GM21367 (cell line): Measurements from ENCODE around the gene ENPP3.

ENCODE experiments used
- ATAC-seq: cut with Tn5 transposase; IDR thresholded peaks from one replicate; pipeline ENCODE4 v1.9.1; 2021; ENCODE audit not compliant: unreplicated experiment

Gene ENPP3

DNA sequence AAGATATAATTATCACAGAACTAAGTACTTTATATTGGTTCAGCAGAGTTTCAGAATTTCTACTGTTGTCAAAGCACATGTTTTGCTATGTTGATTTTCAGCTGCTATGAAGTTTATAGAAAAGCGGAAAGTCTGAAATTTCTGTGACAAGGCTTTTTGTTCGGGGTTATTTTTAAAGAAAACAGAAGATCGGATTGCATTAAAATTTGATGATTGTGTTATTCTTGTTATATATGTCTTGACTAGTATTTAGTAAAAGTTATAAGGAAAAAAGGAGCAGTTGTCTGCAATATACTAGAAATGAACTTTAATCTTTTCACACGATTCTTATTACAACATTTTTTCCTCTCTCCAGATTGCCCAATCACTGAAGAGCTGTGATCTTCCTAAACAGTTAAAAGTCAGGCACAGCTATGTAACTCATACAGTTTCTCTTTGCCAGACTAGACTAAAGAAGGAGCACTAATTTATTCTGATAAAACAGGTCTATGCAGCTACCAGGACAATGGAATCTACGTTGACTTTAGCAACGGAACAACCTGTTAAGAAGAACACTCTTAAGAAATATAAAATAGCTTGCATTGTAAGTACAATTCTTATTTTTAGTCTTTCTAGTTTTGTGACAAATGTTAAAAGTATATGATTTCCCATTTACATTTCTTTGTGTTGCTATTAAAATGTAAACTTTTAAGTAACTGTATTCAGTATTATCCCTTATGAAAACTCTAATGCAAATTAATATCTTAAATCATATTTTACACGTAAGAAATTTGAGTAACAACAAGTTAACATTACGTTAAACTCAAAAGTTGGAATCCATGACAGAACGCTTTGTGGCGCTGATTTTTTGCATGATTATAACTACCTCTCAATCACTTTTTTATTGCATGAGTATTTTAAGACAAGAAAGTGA, at the start of gene ENPP3:
ENPP3 (plus strand) TSS at position 423 of the 913 bp plus-strand sequence; CDS start at position 506, 83 bp downstream.
- ATAC-seq: no peak

DNA sequence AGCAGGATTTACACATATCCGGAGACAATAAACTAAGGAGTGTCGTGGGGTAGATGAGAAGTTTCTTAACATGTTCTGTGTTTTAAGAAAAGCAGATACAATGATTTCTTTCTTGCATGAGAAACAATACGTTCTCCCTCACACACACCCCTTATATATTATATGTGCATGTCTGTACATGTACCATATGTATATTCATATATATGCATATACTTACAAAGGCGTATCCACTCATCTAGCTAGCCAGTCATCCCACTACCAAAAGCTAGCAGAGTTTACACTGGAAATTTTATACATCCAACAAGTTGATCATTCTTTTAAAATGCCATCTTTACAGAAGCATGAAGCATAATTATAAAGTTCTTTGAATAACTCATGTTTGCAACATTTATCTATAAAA, 49.2 kb upstream of the ENPP3 start:
- ATAC-seq: no peak

DNA sequence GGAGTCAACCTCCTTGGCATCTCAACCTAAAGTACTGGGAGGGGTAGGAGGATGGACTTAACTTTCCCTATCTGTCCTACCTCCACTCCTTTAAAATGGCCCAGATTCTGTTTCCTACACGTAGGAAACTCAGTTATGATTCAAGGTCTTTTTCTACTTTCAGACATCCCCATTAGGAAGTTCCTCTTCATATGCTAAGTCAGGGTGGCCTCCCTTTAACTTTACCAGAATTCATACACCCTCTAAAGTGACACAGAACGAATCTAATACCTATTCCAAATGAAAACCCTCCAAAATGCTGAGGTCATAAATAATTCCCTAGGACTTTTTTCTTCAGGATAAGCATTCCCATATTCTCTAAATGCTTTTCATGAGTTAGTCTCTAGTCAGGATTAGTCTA, 48.5 kb upstream of the ENPP3 start:
- no peak for ATAC-seq

DNA sequence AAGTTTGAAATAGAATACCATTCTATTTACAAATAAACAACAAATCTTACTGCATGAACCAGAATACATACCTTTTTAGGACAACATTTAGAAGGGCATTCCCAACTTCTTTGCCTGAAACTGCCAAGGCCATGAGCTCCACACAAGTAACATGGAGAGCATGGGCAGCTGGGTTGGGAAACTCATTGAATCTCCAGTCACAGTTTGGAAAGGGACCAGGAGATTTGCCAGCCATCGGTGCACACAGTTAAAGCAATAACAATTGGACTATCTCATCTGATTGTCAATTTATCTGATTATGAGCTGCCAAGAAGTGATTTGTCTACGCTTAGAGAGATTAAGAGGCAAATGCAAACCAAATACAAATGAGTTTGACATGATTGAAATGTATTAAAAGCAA, 44.2 kb upstream of the ENPP3 start:
- no peak for ATAC-seq

DNA sequence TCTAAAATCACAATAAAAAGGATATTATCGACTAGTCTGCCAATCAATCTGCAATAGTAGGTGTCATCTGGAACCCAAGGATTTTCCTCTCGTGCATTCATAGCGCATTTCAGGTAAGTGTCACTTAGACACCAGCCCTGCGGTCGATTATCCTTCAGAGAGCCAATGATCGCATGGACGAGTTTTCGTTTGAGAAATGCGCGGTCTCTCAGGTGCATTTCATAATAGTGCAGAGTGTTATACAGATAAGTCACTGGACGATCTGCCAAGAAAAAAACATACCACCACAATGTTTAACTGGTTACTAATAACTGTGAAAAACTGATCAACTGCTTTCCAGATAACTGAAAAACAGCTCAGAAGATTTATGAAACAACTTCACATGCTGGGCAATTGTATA, 43.0 kb upstream of the ENPP3 start:
- no peak for ATAC-seq

DNA sequence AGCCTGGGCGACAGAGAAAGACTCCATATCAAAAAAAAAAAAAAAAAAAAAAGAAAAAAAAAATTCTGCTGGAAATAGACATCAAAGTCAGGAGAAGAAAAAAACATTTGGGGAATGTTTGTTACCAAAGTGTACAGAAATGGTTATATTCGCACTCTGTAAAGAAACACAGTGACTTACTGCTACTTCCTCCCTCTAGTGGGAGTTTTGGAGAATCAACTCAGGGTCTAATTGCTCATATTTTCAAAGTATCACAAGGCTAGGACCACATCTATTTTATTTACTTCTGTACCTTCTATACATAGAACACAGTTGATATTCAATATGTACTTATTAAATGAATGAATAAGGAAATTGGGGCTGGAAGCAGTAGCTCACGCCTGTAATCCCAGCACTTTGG, 39.7 kb upstream of the ENPP3 start:
- no peak for ATAC-seq

DNA sequence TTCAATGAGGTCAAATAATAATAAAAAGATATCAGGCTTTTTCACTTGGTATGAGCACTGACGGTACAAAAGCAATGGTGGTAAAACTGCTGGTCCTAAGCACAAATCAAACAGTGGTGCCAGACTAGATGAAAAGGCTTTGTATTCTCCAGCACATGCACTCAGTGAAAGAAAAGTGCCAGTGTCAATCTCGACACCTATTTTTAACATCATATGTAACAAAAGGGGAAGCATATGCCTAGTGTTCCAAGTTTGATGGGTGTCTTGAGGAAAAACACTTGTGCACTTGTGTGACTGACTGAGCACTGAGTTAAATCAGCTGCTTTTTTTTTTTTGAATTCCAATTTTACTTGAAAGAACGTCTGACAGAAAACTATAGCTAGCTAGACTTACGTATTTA, 36.4 kb upstream of the ENPP3 start:
- no peak for ATAC-seq

DNA sequence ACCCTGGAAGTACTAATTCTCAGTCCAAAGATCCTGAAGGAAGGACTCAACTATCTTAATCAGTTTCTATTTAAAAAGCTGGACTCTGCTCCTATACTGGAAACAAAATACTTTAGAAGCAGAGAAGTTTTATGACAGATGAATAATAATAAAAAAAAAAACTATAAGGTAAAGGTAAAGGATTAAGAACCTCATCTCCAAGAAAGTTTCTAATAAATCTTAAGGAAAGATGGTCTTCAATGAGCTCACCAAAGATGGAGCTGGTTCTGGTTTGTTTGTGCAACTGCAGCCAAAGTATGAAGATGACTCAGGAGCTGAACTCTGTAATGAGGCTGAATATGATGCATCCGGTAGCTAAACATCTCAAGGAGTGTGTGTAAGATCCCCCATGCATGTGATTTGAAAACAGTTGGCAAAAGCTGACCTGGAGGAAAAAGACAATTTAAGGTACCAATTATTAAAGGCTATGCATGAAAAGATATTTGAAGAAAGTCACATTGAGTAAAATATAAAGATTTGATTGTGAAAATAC, 34.3 kb upstream of the ENPP3 start:
- no peak for ATAC-seq

DNA sequence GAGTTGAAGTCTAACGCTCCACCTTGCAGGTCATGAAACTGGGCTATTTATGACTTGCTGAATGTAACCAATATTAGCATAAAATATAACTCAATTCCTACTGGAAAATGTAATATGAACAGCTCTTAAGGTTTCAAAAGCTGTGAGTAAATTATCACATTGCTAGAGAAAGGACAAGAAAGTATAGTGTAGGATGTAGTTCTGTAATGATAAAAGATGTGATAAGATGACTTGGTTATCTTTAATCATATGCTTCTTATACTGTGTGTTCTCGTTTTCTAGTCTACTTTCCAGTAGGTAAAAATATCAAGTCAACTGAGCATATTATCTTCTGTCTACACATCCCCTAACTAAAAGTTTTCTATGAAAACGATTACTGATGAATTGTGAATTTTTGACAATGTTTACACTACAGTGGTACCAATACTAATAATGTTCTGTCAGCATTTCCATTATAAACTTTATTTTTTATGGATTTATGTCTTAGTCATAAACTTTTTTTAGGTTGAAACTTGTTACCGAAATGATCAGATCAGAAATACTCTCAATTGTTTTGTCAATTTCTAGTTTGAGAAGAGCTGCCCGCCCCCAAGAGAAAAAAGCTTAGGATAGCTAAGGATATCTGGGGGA, 23.7 kb upstream of the ENPP3 start:
- ATAC-seq: no peak

DNA sequence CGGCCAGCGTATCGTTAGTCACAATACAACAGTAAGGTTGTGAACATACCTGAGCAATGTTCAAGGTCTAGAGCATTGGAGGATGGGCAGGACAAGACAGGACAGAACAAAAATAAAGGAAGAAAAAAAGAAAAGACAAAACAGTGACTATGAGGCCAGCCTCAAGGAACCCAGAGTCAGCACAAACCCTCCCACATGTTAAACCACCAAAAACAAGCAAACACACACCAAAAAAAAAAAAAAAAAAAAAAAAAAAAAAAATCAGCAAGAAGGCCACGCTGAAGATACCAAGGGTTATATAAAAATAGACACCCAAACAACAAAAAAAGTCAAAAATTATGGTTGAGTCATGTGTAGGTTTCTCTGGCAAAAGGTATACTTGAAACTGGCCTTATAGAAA, 21.8 kb upstream of the ENPP3 start:
- no peak for ATAC-seq

DNA sequence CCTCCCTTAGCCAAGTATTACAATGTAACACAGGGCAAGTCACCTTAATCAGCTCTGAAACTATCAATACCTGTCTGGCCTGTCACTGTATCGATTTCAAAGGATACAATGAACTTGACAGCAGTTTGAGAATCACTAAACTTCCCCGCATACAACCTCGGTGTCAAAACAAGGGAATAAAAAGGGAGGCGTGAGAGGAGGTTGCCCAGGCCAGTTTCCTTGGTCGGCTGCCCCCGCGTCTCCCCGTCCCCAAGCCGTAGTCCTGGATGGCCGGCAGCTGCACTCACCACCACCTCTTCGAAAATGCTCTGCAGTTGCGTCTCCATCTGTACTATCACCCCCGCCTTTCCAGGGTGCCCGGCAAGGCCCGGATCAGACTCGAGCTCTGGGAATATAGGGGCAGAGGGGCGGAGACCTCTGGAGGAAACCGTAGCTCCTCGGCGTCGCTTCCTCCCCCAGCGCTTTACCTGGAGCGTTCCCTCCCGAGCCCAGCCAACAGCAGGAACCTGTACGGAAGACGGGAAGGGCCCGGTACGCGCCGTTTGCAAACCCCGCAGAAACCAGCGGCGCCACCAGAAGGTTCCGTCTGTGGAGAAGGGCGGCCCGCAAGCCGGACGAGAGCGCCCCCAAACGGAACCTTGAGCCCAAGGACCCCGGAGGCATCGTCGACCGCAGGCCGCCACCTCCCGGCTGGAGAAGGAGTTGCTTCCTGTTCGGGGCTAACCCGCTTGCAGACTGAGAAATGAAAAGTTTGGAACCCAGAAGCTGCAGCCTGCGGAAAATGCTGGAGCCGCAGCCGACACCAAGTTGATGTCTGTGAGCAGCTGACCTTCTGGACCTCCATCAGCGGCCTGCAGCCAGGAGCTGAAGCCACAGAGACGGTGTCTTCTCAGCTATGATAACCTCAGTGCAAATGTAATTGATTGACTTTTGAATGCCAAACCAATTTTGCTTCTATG, 9.1 kb upstream of the ENPP3 start, which contains the start of gene MED23:
MED23 (minus strand) TSS at position 519 of the 959 bp plus-strand sequence; CDS start at position 326, 193 bp downstream.
- ATAC-seq: peak; percentile 95

DNA sequence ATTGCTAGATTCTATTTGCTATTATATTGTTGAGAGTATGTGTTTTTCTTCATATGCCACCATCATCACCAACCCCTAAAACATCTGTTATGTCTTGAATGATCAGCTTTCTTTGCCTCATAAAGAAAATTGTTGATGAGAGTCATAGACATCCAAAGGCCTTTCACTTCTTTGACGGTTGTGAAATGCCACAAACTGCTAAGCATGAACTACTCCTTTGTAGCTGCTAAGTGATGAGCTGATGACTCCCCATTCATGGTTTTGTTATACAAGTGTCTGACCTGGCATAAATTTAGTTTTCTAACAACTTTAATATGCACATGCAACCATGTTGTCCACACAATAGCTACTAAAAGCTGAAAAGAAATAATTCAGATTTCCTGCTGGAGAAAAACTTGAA, 8.4 kb upstream of the ENPP3 start:
- ATAC-seq: no peak

DNA sequence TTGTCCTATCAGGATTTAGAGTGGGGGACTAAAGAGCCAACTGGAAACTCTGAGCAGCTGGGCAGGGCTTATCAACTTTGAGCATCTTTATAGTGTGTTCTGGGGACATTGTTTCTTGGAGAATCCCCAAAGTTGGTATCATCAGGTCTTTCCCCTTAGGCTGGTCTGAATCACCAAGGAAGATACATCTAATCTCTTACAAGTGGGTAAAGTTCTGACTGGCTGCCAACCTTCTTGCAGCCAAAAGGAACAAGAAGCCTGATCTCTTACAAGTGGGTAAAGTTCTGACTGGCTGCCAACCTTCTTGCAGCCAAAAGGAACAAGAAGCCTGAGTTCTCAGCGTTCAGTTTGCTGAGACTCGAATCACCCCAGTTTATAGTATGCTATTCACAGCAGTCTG, 7.5 kb upstream of the ENPP3 start:
- no peak for ATAC-seq

DNA sequence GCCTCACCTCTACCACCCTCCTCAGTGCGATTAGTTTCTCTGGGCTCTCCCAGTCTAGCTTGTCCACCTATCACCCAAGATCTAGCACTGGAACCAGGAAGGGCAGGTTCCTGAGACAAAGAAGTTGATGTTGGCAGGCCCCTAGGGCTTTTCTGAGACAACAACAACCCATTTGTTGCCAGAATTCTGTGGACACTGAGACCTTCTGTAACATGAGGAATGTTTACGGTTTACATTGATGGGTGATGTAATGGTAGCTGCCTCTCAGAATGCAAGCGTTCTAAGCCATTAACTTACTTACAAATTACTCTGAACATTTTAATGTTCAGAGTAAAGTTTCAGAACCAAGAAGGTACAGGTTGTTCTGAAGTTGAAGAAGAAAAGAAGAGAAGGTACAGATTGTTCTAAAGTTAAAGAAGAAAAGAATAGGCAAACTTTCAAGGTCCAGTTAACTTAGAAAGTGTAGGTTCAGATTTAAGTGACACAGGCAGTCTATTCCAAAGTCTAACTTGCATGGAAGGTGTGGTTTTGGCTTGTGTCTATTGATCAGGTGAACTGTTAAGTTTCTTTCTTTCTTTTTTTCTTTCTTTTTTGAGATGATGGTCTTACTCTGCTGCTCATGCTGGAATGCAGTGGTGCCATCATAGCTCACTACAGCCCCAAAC, 5.3 kb upstream of the ENPP3 start:
- no peak for ATAC-seq

DNA sequence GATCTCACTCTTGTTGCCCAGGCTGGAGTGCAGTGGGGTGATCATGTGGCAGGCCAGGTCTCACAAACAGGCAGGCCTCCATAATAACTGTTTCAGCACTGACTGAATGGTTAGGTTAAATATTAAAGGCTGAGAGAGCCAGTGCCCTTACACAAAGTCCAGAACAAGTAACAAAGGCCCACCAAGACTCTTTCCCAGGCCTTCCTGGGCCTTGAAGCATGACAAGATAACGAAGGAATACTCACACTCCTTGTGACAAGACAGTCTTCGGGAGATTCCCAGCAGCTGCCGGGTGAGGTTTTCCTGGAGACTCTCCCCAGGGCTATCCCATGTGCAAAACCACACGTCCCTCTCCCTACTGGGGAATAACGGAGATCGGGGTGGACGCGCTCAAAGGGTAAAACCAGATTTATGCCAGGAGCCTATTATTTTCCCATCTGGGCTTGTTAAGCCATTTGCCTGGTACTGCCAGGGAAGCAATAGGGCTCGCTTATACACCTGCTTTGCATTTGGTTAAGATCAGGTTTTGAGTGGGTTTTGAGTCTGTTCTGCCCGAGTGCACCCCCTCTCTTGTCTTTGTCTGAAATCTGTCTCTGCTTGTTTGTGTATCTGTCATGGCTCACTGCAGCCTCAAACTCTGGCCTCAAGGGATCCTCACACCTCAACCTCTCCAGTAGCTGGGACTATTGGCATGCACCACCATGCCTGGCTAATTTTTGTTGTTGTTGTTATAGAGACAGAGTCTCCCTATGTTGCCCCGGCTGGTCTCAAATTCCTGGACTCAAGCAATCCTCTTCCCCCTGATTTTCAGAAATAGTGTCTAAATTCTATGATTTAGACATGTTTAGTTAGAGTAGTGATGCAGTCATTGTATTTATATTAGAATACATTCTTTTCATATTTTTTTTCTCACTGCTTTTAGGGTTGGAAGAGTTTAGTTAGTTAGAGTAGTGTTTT, 1.4 kb upstream of the ENPP3 start:
- peak; percentile 87 for ATAC-seq

DNA sequence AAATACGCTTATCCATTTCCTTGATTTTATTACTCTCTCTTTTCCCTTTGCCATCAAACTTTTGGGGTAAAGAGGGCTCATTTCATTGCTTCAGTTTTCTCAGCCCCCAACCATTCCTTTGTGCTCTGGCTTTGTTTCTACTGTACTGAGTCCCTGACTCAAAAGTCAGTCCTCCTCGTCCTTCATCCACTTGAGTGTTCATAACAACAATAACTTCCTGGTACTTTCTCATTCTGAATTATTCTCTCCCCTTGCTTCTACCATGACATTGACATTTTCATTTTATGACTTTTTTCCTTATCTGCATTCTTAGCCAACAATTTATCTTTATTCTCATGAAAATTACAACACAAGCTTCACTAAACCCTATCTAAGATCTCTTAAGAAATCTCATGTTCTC, 911 bp downstream of the ENPP3 start:
- no peak for ATAC-seq

DNA sequence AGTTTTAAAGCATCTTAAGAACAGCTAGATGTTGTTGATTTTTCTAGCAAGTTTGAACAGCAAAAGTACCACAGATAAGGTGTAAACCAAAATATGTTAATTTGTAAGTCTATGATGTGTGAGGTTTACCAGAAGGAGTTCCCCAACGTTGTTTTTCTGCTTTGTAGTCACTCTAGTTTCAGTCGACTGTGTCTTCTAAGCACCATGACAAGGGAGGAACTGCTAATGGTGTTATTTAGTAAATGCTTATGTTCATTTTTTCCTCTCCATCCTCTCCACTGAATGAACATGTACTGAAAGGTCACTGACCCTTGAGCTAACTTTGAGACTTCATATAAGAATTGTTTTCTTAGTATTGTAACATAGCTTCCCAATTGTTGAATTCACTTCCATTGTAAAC, 3.0 kb downstream of the ENPP3 start:
- ATAC-seq: peak; percentile 47

DNA sequence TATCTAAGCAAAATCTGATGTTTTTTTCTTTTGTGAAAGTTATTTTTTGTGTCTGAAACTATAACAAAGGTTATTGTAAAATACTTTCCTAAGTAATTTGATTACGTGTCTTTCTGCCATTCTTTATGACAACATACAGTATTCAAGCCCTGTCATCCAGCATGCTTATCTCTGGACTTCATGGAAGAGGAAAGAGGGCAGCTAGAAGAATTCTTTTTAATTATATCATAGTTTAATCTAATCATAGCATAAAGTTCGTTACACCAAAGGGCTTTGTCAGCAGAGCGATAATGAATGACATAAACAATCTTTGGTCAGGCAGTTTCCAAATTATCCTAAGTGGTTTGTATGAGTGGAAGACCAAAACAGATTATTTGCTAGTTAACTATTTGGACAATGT, 3.5 kb downstream of the ENPP3 start:
- no peak for ATAC-seq

DNA sequence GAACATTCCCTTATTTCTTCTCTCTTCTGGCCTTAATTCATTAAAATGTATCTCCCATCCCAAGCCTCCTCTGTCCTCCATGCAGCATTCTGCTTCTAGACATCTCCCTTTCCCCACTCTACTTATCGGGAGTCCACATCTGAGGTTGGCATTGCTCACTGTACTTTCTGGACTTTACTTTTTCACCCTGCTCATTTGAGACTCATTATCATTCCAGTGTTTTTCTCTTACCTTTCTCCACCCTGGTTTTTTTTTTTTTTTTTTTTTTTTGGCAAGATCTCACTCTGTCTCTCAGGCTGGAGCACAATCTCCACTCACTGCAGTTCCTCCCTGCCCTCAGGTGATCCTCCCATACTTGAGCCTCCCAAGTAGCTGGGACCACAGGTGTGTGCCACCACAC, 4.5 kb downstream of the ENPP3 start:
- ATAC-seq: no peak
